Skeletal muscle tissue (tissue), 4 donors: ENCODE measurements around the gene TM4SF18. TPM values are rescaled to one million over a fixed set of nuclear protein-coding genes. Genes with fewer than 3 reads are reported as not detected.

Source experiments
- H3K27ac ChIP-seq: one replicate; pipeline ENCODE4 v1.7.0; 2013; ENCODE audit warnings: mild to moderate bottlenecking, low read depth, low read length, inconsistent platforms
- H3K27me3 ChIP-seq, 3 donors: one replicate each; pipeline ENCODE4 v1.7.0; 2013; ENCODE audit warnings: low read length in 3 of 3; ENCODE audit not compliant: control insufficient read depth in 3 of 3, insufficient read depth in 3 of 3
- H3K36me3 ChIP-seq, 3 donors: one replicate each; pipeline ENCODE4 v1.7.0; 2013; ENCODE audit warnings: low read length in 3 of 3; ENCODE audit not compliant: control insufficient read depth in 3 of 3, insufficient read depth in 3 of 3
- H3K4me1 ChIP-seq, 3 donors: one replicate each; pipeline ENCODE4 v1.7.0; 2013; ENCODE audit warnings: low read length in 3 of 3, mild to moderate bottlenecking in 3 of 3; ENCODE audit not compliant: control insufficient read depth in 3 of 3, insufficient read depth in 3 of 3
- H3K4me3 ChIP-seq, 3 donors: one replicate each; pipeline ENCODE4 v1.7.0; 2013; ENCODE audit warnings: low read length in 3 of 3
- H3K9ac ChIP-seq, 3 donors: one replicate each; pipeline ENCODE4 v1.7.0; 2013; ENCODE audit warnings: low read length in 3 of 3, mild to moderate bottlenecking in 3 of 3, moderate library complexity in 2 of 3, low read depth in 1 of 3
- H3K9me3 ChIP-seq, 3 donors: one replicate each; pipeline ENCODE4 v1.7.0; 2013; ENCODE audit warnings: low read length in 3 of 3; ENCODE audit not compliant: control insufficient read depth in 3 of 3
- total RNA-seq: library from RNA; depleted of rRNA; stranded (reverse); fragments of >200 nt; gene quantifications from one replicate; pipeline ENCODE4 v1.2.3, GENCODE V29; 2014
- donor health status: Osteomylitis.

The TM4SF18 gene
- total RNA-seq, 1 donor from 2014 or later = 6.3 TPM

DNA sequence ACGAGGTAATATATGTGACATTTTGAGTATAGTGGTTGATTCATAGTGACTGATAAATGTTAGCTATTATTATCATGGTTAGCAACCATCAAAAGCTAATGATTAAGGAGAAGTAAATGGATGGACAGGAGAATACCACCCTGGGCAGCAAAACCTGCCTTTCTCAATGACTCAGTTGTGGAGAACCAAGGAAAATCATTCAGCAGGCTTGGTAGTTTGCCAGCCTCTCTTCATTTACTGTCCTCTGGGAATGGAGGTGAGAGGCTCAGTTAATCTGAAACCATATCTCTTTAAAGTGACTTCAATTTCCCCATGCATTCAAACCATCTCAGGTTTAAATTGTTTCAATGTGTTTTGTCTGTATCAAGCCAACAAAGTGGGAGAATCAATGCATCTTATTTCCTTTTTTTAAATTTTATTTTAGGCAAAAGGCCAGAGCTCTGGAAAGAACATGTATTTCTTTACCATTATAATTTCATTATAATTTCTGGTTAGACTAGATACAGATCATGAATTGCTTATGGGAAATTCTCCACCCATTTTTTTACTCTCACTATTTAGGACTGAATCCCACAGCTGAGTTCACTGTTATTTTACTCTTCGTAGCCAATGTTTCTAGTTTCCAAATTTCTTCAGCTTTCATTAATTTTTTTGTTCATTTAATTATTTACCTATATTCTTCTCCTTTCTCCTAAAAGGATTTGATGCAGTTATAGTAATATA lies 2.7 kb downstream of the TM4SF18 start:
- Histone ChIP-seq H3K4me1 (no peaks in the 10 kb centered on the region), H3K27ac (no peak overlapping the region), H3K4me3 (no peak overlapping the region), H3K9ac (no peak overlapping the region), H3K27me3 (no peaks in the 10 kb centered on the region), H3K9me3 (no peaks in the 10 kb centered on the region), H3K36me3 (no peaks in the 10 kb centered on the region)

DNA sequence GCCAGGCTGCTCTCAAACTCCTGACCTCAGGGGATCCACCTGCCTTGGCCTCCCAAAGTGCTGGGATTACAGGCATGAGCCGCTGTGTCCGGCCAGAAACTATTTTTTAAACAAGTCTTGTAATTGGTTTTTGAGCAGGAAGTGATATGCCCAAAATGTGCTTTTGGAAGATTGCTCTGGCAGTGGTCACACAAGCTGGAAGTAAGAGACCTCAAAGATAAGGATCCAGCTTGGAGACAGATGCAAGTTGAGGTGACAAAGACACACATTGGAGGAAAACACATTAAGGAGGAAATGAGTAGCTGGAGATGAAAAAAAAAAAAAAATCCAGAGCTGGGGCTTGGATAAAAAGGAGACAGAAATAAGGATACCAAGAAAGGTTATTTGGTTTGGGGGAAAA lies 6.3 kb downstream of the TM4SF18 start:
- Histone ChIP-seq H3K4me3 (no peak overlapping the region), H3K27me3 (no peaks in the 10 kb centered on the region), H3K27ac (no peak overlapping the region), H3K4me1 (no peaks in the 10 kb centered on the region), H3K9ac (no peak overlapping the region), H3K36me3 (no peaks in the 10 kb centered on the region), H3K9me3 (no peaks in the 10 kb centered on the region)

DNA sequence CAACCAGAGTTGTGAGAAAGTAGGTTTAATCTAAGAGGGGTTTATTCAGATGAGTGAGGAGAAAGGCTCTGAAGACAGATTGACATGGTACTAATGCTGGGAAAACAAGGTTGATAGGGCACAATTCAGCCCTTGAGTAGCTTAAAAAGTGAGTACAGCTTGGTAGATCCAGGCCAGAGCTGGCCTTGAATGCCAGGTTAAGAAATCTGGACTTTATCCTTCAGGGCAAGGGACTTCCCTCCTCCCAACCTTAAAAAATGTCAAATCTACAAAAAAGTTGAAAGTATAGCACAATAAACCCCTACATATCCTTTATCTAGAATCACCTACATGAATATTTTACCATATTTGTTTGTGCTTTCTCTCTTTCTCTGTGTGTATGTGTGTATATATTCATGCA lies 7.9 kb downstream of the TM4SF18 start:
- Histone ChIP-seq H3K9me3 (no peaks in the 10 kb centered on the region), H3K36me3 (no peaks in the 10 kb centered on the region), H3K4me3 (no peak overlapping the region), H3K27ac (no peak overlapping the region), H3K27me3 (no peaks in the 10 kb centered on the region), H3K9ac (no peak overlapping the region), H3K4me1 (no peaks in the 10 kb centered on the region)

DNA sequence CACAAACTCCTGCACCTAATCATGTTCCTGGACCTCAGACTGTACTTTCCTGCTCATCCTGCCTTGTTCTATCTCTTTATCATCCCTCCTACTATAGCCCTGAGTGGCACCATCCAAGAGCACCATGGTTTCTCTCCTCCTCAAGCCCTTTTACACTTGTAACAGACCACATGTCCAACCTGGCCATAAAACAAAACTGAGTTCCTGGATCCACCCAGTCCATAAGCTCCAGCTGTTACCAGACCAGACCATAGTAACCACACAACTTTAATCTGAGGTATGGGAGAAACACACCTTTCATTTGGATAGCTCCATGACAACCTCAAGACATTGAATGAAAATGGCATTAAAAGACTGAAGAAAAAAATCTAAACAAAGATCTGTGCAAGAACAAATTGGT lies 9.1 kb downstream of the TM4SF18 start:
- H3K9me3 ChIP-seq = no peaks in the 10 kb centered on the region
- no peaks in the 10 kb centered on the region for H3K27me3 ChIP-seq
- H3K27ac ChIP-seq = no peak overlapping the region
- no peaks in the 10 kb centered on the region for H3K36me3 ChIP-seq
- no peaks in the 10 kb centered on the region for H3K4me1 ChIP-seq
- no peak overlapping the region for H3K9ac ChIP-seq
- H3K4me3 ChIP-seq = no peak overlapping the region

DNA sequence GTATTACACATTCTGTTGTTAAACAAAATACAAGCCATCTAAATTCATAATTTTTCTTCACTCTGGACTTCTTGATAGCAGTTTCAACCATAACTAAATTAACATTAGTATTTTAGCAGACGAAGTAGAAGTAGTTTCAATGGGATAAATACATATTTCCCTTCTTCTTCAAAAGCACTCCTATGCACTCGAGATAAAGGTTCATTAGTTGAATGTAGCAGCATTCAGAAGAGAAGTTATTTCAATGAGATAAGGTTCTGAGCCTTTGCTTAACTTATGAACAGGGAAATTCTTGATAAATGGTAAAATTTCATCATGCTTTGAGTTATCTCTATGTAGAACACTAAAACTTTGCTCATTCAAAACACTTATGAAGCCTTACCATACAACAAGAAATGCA lies 11.8 kb downstream of the TM4SF18 start:
- no peak overlapping the region for H3K4me3 ChIP-seq
- H3K36me3 ChIP-seq = no peaks in the 10 kb centered on the region
- H3K9me3 ChIP-seq = no peaks in the 10 kb centered on the region
- H3K27me3 ChIP-seq = no peaks in the 10 kb centered on the region
- H3K4me1 ChIP-seq = no peaks in the 10 kb centered on the region
- H3K9ac ChIP-seq = no peak overlapping the region
- H3K27ac ChIP-seq = no peak overlapping the region

DNA sequence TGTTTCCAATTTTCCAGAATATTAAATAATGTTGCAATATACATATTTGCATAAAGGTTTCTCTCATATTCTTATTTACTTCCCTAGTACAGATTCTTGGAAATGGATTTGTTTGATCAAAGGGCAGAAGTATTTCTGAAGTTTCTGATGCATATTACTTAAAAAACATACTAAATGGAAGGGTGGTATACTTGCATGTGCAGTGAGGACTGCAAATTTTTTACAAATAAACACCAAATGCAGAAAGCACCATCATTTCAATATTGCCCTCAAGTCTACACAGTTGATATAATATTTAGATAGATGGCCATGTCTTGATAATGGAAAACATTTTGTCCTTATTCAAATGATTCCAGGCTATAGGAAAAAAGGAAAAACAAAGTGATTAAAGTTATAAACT lies 12.3 kb downstream of the TM4SF18 start:
- no peak overlapping the region for H3K9ac ChIP-seq
- H3K4me3 ChIP-seq = no peak overlapping the region
- H3K9me3 ChIP-seq = no peaks in the 10 kb centered on the region
- H3K36me3 ChIP-seq = no peaks in the 10 kb centered on the region
- no peaks in the 10 kb centered on the region for H3K27me3 ChIP-seq
- no peak overlapping the region for H3K27ac ChIP-seq
- H3K4me1 ChIP-seq = no peaks in the 10 kb centered on the region

DNA sequence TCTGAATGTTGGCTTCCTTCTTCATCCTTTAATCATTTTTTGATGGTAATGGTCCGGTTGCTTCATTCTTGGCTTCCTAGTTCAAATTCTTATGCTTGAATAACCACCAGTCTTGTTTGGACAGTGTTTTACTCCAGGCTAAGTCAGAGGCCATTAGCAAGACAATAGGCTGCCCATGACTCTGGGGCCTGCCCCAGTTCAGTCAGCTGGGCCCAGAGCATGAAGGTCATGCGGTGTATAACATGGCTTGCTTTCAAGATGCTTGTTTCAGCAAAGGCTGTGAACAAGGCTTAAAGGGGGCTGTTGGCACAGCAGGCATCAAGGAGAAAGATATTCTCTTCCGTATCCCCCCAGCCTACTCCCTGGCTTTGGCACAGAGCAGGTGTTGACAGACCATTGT lies 13.7 kb downstream of the TM4SF18 start:
- Histone ChIP-seq H3K9ac (no peak overlapping the region), H3K27me3 (no peaks in the 10 kb centered on the region), H3K4me3 (no peak overlapping the region), H3K27ac (no peak overlapping the region), H3K4me1 (no peaks in the 10 kb centered on the region), H3K9me3 (no peaks in the 10 kb centered on the region), H3K36me3 (no peaks in the 10 kb centered on the region)

DNA sequence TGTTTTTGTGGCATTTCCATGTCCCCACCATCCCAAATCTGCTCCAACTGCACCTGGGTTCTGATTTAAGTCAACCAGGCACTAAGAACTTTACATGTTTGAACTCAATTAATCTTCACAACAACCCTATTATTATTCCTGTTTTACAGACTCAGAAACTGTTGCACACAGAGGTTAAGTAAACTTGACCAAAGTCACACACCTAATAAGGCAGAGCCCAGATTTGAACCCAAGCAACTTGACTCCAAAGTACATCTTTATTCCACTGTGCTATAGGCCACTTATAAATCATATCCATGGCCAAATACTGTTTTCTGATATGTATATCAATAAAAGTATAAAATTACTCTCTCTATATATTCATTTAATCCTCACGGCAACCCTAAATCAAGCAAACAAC lies 16.4 kb downstream of the TM4SF18 start:
- Histone ChIP-seq H3K9ac (no peak overlapping the region), H3K27ac (no peak overlapping the region), H3K27me3 (no peaks in the 10 kb centered on the region), H3K4me1 (peaks cover 0 to 4% (median 0%) of the 10 kb centered on the region in 3 donors), H3K4me3 (no peak overlapping the region), H3K9me3 (no peaks in the 10 kb centered on the region), H3K36me3 (no peaks in the 10 kb centered on the region)

DNA sequence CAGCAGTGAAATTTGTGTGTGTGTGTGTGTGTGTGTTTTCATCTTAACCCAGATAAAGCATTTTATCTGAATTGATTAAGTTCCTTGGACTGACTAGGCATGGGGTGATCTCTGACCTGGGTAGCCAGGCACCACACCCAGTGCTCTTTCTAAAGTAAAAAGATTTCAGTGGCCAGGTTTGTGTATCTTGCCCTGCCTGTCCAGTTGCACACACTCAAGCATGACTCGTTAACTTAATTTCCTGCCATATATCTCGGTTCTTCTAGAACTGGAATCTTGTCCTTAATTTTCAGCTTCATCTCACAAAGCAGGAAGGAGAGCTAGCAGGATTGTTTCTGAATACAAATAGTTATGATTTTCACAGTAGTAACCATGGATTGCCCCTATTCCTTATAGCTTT lies 17.0 kb downstream of the TM4SF18 start:
- no peak overlapping the region for H3K4me3 ChIP-seq
- H3K36me3 ChIP-seq = no peaks in the 10 kb centered on the region
- H3K27ac ChIP-seq = no peak overlapping the region
- H3K9me3 ChIP-seq = no peaks in the 10 kb centered on the region
- no peak overlapping the region for H3K9ac ChIP-seq
- no peaks in the 10 kb centered on the region for H3K27me3 ChIP-seq
- H3K4me1 ChIP-seq = peaks cover 0 to 4% (median 0%) of the 10 kb centered on the region in 3 donors

DNA sequence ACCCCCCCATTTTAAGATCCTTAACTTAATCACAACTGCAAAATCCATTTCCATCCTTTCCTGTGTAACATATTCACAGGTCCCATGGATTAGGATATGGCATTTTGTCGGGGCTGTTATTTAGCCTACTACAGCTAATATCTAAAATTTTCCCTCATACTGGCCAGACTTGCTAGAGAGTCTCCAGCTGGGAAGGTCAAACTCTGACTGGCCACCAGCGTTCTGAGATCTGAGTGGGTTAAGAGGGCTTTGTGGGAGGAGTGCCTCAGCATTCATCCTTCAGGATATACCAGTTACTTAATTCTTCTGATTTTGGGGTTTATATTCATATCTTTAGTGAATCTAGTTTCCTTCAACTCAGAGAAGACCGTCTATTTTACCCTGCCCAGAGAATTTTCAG lies 17.7 kb downstream of the TM4SF18 start:
- Histone ChIP-seq H3K27ac (no peak overlapping the region), H3K4me3 (no peak overlapping the region), H3K36me3 (no peaks in the 10 kb centered on the region), H3K9ac (no peak overlapping the region), H3K4me1 (peaks cover 2 to 10% (median 2%) of the 10 kb centered on the region in 3 donors), H3K27me3 (no peaks in the 10 kb centered on the region), H3K9me3 (no peaks in the 10 kb centered on the region)
